ENCODE measurements around the gene KAT5. TPM values are rescaled to one million over a fixed set of nuclear protein-coding genes. Genes with fewer than 3 reads are reported as not detected.

KAT5 gene
- total and polyA plus RNA-seq, 2 experiments from 2014 or later: 33.3 to 34.8 TPM

DNA sequence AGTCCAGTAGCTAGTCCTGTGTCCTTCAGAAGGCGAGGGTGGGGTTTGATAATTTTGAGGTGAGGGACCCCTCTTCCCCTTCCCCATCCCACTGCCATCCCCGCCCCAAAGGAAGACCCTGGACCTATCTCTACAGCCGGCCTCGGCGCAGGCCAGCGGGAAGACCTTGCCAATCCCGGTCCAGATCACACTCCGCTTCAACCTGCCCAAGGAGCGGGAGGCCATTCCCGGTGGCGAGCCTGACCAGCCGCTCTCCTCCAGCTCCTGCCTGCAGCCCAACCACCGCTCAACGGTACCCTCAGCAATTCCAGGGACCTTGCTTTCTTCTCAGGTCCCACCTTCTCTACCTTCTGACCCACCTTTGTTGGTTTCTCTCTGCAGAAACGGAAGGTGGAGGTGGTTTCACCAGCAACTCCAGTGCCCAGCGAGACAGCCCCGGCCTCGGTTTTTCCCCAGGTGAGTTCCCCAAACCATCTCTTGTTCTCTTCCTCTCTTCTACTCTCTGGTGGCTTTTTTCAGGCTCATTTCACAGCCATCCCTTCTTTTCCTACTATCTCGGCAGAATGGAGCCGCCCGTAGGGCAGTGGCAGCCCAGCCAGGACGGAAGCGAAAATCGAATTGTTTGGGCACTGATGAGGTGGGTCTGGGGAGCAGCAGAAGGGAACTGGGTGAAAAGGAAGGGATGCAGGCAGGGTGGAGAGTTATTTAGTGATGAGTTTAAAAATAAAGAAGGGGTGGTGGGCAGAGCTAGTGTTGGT, 1.3 kb downstream of the KAT5 start:
- H3K27me3 Mint-ChIP-seq (ENCODE audit: insufficient read depth, low read depth, poor library complexity): peaks cover 12% of the 10 kb centered on the region
- no peak overlapping the region for H2AFZ ChIP-seq
- H3K27me3 ChIP-seq (ENCODE audit: insufficient read depth): no peaks in the 10 kb centered on the region
- no peaks in the 10 kb centered on the region for H3K4me1 ChIP-seq (ENCODE audit: insufficient read depth)
- peak overlapping the region; percentile 90 for H3K4me3 Mint-ChIP-seq
- H3K4me3 ChIP-seq: no peak overlapping the region
- peaks cover 22% of the 10 kb centered on the region; the same call in 1 of the 2 replicates for H3K36me3 ChIP-seq (ENCODE audit: insufficient read depth)
- peaks cover 5% of the 10 kb centered on the region; the same call in 1 of the 2 replicates for H3K79me2 ChIP-seq (replicated peaks; ENCODE audit: insufficient read depth)
- H3K4me2 ChIP-seq: no peak overlapping the region
- H4K20me1 ChIP-seq (replicated peaks; ENCODE audit: insufficient read depth): no peaks in the 10 kb centered on the region
- H3K27ac ChIP-seq (ENCODE audit: low read depth): no peak overlapping the region
- 0 out of 2 replicates have a peak, but pooled peaks cover 2% of the 10 kb centered on the region for H3F3A ChIP-seq (replicated peaks; ENCODE audit: low read depth)
- ATAC-seq (no peak), DNase-seq (ENCODE audit: low spot score) (no peak)
- no peaks in the 10 kb centered on the region for H3K9me2 ChIP-seq (ENCODE audit: insufficient read depth)
- no peaks in the 10 kb centered on the region; the same call in 2 of the 3 replicates for H3K9me3 Mint-ChIP-seq
- H3K27ac Mint-ChIP-seq: no peak overlapping the region
- H3K4me1 Mint-ChIP-seq: peaks cover 9% of the 10 kb centered on the region; the same call in 2 of the 3 replicates
- TF ChIP-seq, protein P1, sequence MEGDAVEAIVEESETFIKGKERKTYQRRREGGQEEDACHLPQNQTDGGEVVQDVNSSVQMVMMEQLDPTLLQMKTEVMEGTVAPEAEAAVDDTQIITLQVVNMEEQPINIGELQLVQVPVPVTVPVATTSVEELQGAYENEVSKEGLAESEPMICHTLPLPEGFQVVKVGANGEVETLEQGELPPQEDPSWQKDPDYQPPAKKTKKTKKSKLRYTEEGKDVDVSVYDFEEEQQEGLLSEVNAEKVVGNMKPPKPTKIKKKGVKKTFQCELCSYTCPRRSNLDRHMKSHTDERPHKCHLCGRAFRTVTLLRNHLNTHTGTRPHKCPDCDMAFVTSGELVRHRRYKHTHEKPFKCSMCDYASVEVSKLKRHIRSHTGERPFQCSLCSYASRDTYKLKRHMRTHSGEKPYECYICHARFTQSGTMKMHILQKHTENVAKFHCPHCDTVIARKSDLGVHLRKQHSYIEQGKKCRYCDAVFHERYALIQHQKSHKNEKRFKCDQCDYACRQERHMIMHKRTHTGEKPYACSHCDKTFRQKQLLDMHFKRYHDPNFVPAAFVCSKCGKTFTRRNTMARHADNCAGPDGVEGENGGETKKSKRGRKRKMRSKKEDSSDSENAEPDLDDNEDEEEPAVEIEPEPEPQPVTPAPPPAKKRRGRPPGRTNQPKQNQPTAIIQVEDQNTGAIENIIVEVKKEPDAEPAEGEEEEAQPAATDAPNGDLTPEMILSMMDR (conservative IDR thresholded peaks at IDR 0.05; ENCODE audit: low read depth in 2 of 2): no peak
- TF ChIP-seq JUNB (IDR thresholded peaks at IDR 0.05; ENCODE audit: unreplicated experiment) (no peak), POLR2AphosphoS5 (IDR thresholded peaks at IDR 0.05; ENCODE audit: low read depth) (no peak), ZNF331 (CRISPR knock-in tag; IDR thresholded peaks at IDR 0.05; ENCODE audit: low read depth) (no peak), EZH2 (IDR thresholded peaks at IDR 0.05; ENCODE audit: low read depth, unreplicated experiment) (no peak), EZH2phosphoT487 (IDR thresholded peaks at IDR 0.05; ENCODE audit: unreplicated experiment) (no peak), ZNF114 (CRISPR knock-in tag; IDR thresholded peaks at IDR 0.05) (no peak), NANOG (IDR thresholded peaks at IDR 0.05; ENCODE audit: borderline replicate concordance) (no peak), STAT1 (IDR thresholded peaks at IDR 0.05; ENCODE audit: unreplicated experiment) (no peak), CREB1 (CRISPR knock-in tag; IDR thresholded peaks at IDR 0.05; ENCODE audit: low read depth) (no peak)
- TF ChIP-seq, protein P2, sequence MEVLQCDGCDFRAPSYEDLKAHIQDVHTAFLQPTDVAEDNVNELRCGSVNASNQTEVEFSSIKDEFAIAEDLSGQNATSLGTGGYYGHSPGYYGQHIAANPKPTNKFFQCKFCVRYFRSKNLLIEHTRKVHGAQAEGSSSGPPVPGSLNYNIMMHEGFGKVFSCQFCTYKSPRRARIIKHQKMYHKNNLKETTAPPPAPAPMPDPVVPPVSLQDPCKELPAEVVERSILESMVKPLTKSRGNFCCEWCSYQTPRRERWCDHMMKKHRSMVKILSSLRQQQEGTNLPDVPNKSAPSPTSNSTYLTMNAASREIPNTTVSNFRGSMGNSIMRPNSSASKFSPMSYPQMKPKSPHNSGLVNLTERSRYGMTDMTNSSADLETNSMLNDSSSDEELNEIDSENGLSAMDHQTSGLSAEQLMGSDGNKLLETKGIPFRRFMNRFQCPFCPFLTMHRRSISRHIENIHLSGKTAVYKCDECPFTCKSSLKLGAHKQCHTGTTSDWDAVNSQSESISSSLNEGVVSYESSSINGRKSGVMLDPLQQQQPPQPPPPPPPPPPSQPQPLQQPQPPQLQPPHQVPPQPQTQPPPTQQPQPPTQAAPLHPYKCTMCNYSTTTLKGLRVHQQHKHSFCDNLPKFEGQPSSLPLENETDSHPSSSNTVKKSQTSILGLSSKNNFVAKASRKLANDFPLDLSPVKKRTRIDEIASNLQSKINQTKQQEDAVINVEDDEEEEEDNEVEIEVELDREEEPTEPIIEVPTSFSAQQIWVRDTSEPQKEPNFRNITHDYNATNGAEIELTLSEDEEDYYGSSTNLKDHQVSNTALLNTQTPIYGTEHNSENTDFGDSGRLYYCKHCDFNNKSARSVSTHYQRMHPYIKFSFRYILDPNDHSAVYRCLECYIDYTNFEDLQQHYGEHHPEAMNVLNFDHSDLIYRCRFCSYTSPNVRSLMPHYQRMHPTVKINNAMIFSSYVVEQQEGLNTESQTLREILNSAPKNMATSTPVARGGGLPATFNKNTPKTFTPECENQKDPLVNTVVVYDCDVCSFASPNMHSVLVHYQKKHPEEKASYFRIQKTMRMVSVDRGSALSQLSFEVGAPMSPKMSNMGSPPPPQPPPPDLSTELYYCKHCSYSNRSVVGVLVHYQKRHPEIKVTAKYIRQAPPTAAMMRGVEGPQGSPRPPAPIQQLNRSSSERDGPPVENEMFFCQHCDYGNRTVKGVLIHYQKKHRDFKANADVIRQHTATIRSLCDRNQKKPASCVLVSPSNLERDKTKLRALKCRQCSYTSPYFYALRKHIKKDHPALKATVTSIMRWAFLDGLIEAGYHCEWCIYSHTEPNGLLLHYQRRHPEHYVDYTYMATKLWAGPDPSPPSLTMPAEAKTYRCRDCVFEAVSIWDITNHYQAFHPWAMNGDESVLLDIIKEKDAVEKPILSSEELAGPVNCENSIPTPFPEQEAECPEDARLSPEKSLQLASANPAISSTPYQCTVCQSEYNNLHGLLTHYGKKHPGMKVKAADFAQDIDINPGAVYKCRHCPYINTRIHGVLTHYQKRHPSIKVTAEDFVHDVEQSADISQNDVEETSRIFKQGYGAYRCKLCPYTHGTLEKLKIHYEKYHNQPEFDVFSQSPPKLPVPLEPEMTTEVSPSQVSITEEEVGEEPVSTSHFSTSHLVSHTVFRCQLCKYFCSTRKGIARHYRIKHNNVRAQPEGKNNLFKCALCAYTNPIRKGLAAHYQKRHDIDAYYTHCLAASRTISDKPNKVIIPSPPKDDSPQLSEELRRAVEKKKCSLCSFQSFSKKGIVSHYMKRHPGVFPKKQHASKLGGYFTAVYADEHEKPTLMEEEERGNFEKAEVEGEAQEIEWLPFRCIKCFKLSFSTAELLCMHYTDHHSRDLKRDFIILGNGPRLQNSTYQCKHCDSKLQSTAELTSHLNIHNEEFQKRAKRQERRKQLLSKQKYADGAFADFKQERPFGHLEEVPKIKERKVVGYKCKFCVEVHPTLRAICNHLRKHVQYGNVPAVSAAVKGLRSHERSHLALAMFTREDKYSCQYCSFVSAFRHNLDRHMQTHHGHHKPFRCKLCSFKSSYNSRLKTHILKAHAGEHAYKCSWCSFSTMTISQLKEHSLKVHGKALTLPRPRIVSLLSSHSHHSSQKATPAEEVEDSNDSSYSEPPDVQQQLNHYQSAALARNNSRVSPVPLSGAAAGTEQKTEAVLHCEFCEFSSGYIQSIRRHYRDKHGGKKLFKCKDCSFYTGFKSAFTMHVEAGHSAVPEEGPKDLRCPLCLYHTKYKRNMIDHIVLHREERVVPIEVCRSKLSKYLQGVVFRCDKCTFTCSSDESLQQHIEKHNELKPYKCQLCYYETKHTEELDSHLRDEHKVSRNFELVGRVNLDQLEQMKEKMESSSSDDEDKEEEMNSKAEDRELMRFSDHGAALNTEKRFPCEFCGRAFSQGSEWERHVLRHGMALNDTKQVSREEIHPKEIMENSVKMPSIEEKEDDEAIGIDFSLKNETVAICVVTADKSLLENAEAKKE (CRISPR knock-in tag; IDR thresholded peaks at IDR 0.05): no peak
- TF ChIP-seq, protein P3, sequence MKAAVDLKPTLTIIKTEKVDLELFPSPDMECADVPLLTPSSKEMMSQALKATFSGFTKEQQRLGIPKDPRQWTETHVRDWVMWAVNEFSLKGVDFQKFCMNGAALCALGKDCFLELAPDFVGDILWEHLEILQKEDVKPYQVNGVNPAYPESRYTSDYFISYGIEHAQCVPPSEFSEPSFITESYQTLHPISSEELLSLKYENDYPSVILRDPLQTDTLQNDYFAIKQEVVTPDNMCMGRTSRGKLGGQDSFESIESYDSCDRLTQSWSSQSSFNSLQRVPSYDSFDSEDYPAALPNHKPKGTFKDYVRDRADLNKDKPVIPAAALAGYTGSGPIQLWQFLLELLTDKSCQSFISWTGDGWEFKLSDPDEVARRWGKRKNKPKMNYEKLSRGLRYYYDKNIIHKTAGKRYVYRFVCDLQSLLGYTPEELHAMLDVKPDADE (IDR thresholded peaks at IDR 0.05): no peak
- TF ChIP-seq, protein P4, sequence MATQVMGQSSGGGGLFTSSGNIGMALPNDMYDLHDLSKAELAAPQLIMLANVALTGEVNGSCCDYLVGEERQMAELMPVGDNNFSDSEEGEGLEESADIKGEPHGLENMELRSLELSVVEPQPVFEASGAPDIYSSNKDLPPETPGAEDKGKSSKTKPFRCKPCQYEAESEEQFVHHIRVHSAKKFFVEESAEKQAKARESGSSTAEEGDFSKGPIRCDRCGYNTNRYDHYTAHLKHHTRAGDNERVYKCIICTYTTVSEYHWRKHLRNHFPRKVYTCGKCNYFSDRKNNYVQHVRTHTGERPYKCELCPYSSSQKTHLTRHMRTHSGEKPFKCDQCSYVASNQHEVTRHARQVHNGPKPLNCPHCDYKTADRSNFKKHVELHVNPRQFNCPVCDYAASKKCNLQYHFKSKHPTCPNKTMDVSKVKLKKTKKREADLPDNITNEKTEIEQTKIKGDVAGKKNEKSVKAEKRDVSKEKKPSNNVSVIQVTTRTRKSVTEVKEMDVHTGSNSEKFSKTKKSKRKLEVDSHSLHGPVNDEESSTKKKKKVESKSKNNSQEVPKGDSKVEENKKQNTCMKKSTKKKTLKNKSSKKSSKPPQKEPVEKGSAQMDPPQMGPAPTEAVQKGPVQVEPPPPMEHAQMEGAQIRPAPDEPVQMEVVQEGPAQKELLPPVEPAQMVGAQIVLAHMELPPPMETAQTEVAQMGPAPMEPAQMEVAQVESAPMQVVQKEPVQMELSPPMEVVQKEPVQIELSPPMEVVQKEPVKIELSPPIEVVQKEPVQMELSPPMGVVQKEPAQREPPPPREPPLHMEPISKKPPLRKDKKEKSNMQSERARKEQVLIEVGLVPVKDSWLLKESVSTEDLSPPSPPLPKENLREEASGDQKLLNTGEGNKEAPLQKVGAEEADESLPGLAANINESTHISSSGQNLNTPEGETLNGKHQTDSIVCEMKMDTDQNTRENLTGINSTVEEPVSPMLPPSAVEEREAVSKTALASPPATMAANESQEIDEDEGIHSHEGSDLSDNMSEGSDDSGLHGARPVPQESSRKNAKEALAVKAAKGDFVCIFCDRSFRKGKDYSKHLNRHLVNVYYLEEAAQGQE (IDR thresholded peaks at IDR 0.05; ENCODE audit: unreplicated experiment): no peak
- H3K36me3 Mint-ChIP-seq (ENCODE audit: low read depth): peaks cover 57% of the 10 kb centered on the region

All from GM23338 (cell line).